ENCODE measurements around the gene FOXF1. TPM values are rescaled to one million over a fixed set of nuclear protein-coding genes. Genes with fewer than 3 reads are reported as not detected.

The FOXF1 gene
- total and polyA plus RNA-seq, 9 of the 15 experiments (the other 6 are each of a cell fraction or from before 2014, with no cell fraction given), result 0.04 TPM; not detected in 8

DNA sequence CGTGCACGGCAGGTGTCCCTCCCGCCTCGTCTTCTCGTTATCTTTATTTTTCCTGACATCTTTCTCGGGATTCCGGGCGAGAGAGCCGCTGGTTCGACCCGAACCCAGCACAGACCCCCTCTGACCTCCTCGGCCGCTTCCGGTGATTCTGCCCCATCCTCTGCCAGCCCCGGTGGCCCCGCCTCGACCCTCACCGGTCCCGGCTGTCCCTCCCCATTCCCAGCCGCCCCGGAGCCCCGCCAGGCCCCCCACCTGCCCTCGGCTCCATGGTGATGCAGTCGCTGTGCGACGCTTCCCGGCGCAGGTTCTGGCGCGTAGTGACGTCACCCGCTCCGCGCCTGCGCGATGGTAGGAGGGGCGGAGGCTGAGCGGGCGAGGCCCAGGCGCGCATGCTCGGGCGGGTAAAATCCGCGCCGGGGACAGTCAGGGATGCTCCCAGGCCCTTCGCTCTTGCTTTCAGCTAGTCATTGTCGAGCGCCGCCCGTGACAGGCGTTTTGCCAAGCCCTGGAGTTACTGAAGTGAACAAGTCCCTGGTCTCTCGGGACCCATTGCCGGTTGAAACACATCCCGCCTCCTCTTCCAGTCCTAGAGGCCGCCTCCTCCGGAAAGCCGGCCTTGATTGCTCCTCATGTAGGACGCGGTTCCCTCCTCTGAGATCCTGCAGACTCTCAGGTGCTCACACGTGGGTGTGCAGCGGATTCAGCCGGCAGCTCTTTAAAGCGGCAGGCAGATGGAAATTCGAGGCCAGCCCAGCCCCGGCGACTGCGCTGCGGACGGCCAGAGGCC is 44.8 kb downstream of the FOXF1 start, which contains the start of gene MTHFSD (continued):
- TF ChIP-seq TOE1 (IDR thresholded peaks at IDR 0.05; ENCODE audit: borderline replicate concordance), result 0 out of 2 replicates have a peak, but pooled peaks have one; percentile 8
- no peak for TF ChIP-seq TOE1 (CRISPR knock-in tag; IDR thresholded peaks at IDR 0.05; ENCODE audit: borderline replicate concordance, low read depth)
- no peak for TF ChIP-seq ZNF217 (CRISPR knock-in tag; IDR thresholded peaks at IDR 0.05)
- TF ChIP-seq ZBTB7A (IDR thresholded peaks at IDR 0.05; ENCODE audit: borderline replicate concordance, control insufficient read depth, low read depth, low read length), result peak; percentile 26; the same call in 1 of the 2 replicates
- TF ChIP-seq, protein P1, sequence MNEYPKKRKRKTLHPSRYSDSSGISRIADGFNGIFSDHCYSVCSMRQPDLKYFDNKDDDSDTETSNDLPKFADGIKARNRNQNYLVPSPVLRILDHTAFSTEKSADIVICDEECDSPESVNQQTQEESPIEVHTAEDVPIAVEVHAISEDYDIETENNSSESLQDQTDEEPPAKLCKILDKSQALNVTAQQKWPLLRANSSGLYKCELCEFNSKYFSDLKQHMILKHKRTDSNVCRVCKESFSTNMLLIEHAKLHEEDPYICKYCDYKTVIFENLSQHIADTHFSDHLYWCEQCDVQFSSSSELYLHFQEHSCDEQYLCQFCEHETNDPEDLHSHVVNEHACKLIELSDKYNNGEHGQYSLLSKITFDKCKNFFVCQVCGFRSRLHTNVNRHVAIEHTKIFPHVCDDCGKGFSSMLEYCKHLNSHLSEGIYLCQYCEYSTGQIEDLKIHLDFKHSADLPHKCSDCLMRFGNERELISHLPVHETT (CRISPR knock-in tag; conservative IDR thresholded peaks at IDR 0.05 in 1 of 2, IDR thresholded peaks at IDR 0.05 in 1 of 2), result peak in 1 of 2 experiments; percentile 66; a peak in 1 of 4 replicates
- 0 out of 2 replicates have a peak, but pooled peaks have one; percentile 24 for TF ChIP-seq BRD4 (IDR thresholded peaks at IDR 0.05)
- TF ChIP-seq HDAC2 (IDR thresholded peaks at IDR 0.05), result peak; percentile 91
- TF ChIP-seq TGIF2 (CRISPR knock-in tag; IDR thresholded peaks at IDR 0.05), result no peak
- TF ChIP-seq RBM39 (optimal IDR thresholded peaks at IDR 0.05; ENCODE audit: low read depth, low read length), result no peak
- TF ChIP-seq CBX1 (IDR thresholded peaks at IDR 0.05; ENCODE audit: low read depth), result peak; percentile 51; the same call in 1 of the 2 replicates
- TF ChIP-seq, protein P2, sequence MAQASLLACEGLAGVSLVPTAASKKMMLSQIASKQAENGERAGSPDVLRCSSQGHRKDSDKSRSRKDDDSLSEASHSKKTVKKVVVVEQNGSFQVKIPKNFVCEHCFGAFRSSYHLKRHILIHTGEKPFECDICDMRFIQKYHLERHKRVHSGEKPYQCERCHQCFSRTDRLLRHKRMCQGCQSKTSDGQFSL (CRISPR knock-in tag; IDR thresholded peaks at IDR 0.05), result 0 out of 2 replicates have a peak, but pooled peaks have one; percentile 29
- TF ChIP-seq, protein P2 (tag; IDR thresholded peaks at IDR 0.05), result no peak
- TF ChIP-seq, protein P3, sequence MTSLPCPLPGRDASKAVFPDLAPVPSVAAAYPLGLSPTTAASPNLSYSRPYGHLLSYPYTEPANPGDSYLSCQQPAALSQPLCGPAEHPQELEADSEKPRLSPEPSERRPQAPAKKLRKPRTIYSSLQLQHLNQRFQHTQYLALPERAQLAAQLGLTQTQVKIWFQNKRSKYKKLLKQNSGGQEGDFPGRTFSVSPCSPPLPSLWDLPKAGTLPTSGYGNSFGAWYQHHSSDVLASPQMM (CRISPR knock-in tag; IDR thresholded peaks at IDR 0.05), result no peak
- TF ChIP-seq, protein P4, sequence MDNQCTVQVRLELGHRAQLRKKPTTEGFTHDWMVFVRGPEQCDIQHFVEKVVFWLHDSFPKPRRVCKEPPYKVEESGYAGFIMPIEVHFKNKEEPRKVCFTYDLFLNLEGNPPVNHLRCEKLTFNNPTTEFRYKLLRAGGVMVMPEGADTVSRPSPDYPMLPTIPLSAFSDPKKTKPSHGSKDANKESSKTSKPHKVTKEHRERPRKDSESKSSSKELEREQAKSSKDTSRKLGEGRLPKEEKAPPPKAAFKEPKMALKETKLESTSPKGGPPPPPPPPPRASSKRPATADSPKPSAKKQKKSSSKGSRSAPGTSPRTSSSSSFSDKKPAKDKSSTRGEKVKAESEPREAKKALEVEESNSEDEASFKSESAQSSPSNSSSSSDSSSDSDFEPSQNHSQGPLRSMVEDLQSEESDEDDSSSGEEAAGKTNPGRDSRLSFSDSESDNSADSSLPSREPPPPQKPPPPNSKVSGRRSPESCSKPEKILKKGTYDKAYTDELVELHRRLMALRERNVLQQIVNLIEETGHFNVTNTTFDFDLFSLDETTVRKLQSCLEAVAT (IDR thresholded peaks at IDR 0.05), result peak in 1 of 2 experiments; percentile 64; a peak in 1 of 4 replicates
- TF ChIP-seq SRF (CRISPR knock-in tag; IDR thresholded peaks at IDR 0.05), result peak in 1 of 2 experiments; percentile 49; a peak in 1 of 4 replicates
- TF ChIP-seq, protein P5, sequence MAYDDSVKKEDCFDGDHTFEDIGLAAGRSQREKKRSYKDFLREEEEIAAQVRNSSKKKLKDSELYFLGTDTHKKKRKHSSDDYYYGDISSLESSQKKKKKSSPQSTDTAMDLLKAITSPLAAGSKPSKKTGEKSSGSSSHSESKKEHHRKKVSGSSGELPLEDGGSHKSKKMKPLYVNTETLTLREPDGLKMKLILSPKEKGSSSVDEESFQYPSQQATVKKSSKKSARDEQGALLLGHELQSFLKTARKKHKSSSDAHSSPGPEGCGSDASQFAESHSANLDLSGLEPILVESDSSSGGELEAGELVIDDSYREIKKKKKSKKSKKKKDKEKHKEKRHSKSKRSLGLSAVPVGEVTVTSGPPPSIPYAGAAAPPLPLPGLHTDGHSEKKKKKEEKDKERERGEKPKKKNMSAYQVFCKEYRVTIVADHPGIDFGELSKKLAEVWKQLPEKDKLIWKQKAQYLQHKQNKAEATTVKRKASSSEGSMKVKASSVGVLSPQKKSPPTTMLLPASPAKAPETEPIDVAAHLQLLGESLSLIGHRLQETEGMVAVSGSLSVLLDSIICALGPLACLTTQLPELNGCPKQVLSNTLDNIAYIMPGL (CRISPR knock-in tag; IDR thresholded peaks at IDR 0.05), result no peak
- TF ChIP-seq JUND (IDR thresholded peaks at IDR 0.05; ENCODE audit: borderline replicate concordance, low read depth, low read length), result peak; percentile 88
- peak; percentile 55; the same call in 1 of the 3 replicates for TF ChIP-seq JUND (tag; IDR thresholded peaks at IDR 0.05; ENCODE audit: borderline replicate concordance, low read depth, low read length)
- TF ChIP-seq DIDO1 (tag; IDR thresholded peaks at IDR 0.05; ENCODE audit: low read depth), result peak; percentile 68
- no peak for TF ChIP-seq IRF2 (CRISPR knock-in tag; IDR thresholded peaks at IDR 0.05)
- TF ChIP-seq NBN (IDR thresholded peaks at IDR 0.05; ENCODE audit: low read depth), result peak; percentile 95

Data from K562 (cell line).